ENCODE measurements around the gene UPP1. TPM values are rescaled to one million over a fixed set of nuclear protein-coding genes. Genes with fewer than 3 reads are reported as not detected.

Gene UPP1
- total RNA-seq, 1 donor from 2014 or later: 16.1 TPM

Other genes starting within 250 kb of the UPP1 start
- under 0.01 TPM for gene PKD1L1, start 140.8 kb upstream of the UPP1 start, total RNA-seq (ENCODE audit: insufficient read depth, low replicate concordance)
- 9.6 TPM for gene HUS1, start 109.7 kb upstream of the UPP1 start, total RNA-seq (ENCODE audit: insufficient read depth, low replicate concordance)
- not detected for gene SUN3, start 60.2 kb upstream of the UPP1 start, total RNA-seq (ENCODE audit: insufficient read depth, low replicate concordance)
- 1.2 TPM for gene C7orf57, start 53.7 kb upstream of the UPP1 start, total RNA-seq (ENCODE audit: insufficient read depth, low replicate concordance)
- gene ABCA13, start 82.2 kb downstream of the UPP1 start, total RNA-seq (ENCODE audit: insufficient read depth, low replicate concordance): 5.5 TPM